WERI-Rb-1 (cell line): ENCODE results near the gene DBF4B.
A peak's percentile ranks its signal among the peaks of the same experiment; 100 is the strongest.

ENCODE experiments used
- DNase-seq: peaks from one replicate; pipeline ENCODE4 v3.0.0-alpha.2; 2020
- H3K27ac ChIP-seq: fragments of 250-450 bp; sonication (Bioruptor Pico); 2 replicates; pipeline ENCODE4 v1.5.1; 2020; ENCODE audit warnings: mild to moderate bottlenecking, moderate library complexity
- H3K27me3 ChIP-seq: fragments of 250-450 bp; sonication (Bioruptor Pico); 2 replicates; pipeline ENCODE4 v1.5.1; 2021; ENCODE audit warnings: mild to moderate bottlenecking, low read depth, moderate library complexity; ENCODE audit not compliant: insufficient read depth, severe bottlenecking
- H3K36me3 ChIP-seq: fragments of 250-450 bp; sonication (Bioruptor Pico); 2 replicates; pipeline ENCODE4 v1.5.1; 2020; ENCODE audit warnings: mild to moderate bottlenecking, moderate library complexity
- H3K4me3 ChIP-seq: 2 replicates; pipeline ENCODE4 v1.5.1; 2011; ENCODE audit warnings: low read depth, mild to moderate bottlenecking, control low read depth, low read length
- H3K9me3 ChIP-seq: fragments of 250-450 bp; sonication (Bioruptor Pico); 2 replicates; pipeline ENCODE4 v1.5.1; 2021; ENCODE audit warnings: mild to moderate bottlenecking, moderate library complexity; ENCODE audit not compliant: severe bottlenecking
- TF ChIP-seq, protein P1 (sequence below): IDR thresholded peaks from 2 replicates; pipeline ENCODE4 v1.5.1; 2011; ENCODE audit warnings: low read depth, mild to moderate bottlenecking, control low read depth, inconsistent platforms, low read length

DBF4B gene

DNA sequence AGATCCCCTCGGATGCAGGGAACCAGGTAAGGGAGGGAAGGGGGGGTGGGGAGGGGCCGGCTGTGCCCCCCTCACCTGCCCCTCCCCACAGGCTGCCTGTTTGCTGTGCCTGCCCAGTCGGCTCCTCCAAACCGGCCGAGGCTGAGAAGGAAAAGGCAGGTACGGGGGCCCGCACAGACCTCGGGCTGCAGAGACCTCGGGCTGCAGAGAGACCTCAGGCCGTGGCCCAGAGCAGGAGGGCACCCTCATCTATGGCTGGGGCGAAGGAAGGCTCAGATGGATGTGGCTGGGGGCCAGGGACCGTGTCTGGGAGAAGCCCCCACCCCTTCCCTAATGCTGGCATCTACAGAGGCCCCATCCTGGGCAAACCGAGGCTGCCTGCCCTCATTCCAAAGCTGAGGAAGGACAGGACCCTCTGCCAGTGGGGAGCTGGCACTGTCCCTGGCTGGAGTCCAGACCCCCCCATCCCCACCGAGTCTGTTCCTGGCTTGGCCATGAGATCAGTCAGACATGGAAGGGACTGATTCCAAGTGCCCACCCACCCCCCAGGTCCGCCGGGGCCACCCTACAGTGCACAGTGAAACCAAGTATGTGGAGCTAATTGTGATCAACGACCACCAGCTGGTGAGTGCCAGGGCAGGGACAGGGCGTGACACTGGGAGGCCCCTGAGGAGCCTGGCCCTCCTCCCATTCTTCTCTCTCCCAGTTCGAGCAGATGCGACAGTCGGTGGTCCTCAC is 64.0 kb downstream of the DBF4B start:
- TF ChIP-seq, protein P1, sequence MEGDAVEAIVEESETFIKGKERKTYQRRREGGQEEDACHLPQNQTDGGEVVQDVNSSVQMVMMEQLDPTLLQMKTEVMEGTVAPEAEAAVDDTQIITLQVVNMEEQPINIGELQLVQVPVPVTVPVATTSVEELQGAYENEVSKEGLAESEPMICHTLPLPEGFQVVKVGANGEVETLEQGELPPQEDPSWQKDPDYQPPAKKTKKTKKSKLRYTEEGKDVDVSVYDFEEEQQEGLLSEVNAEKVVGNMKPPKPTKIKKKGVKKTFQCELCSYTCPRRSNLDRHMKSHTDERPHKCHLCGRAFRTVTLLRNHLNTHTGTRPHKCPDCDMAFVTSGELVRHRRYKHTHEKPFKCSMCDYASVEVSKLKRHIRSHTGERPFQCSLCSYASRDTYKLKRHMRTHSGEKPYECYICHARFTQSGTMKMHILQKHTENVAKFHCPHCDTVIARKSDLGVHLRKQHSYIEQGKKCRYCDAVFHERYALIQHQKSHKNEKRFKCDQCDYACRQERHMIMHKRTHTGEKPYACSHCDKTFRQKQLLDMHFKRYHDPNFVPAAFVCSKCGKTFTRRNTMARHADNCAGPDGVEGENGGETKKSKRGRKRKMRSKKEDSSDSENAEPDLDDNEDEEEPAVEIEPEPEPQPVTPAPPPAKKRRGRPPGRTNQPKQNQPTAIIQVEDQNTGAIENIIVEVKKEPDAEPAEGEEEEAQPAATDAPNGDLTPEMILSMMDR = no peak
- no peak for DNase-seq
- H3K36me3 ChIP-seq = peaks cover 21% of the 10 kb centered on the region
- no peak overlapping the region for H3K4me3 ChIP-seq
- no peak overlapping the region for H3K27ac ChIP-seq
- H3K9me3 ChIP-seq = no peaks in the 10 kb centered on the region
- H3K27me3 ChIP-seq = no peaks in the 10 kb centered on the region

DNA sequence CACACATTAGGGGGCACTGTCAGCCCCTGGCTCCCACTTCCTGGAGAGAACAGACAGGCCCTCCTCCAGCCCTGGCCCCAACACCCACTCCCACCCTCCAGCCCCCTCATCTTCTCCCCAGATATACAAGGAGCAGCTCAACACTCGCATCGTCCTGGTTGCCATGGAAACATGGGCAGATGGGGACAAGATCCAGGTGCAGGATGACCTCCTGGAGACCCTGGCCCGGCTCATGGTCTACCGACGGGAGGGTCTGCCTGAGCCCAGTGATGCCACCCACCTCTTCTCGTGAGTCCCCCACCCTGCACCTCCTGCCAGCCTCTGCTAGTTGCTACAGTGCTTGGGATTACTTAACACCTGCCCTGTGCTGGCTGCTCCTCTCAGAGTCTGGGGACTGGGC is 64.7 kb downstream of the DBF4B start:
- Histone ChIP-seq H3K4me3 (no peak overlapping the region), H3K9me3 (no peaks in the 10 kb centered on the region), H3K27ac (no peak overlapping the region), H3K27me3 (no peaks in the 10 kb centered on the region), H3K36me3 (peaks cover 26% of the 10 kb centered on the region)
- no peak for DNase-seq
- TF ChIP-seq, protein P1 = no peak

DNA sequence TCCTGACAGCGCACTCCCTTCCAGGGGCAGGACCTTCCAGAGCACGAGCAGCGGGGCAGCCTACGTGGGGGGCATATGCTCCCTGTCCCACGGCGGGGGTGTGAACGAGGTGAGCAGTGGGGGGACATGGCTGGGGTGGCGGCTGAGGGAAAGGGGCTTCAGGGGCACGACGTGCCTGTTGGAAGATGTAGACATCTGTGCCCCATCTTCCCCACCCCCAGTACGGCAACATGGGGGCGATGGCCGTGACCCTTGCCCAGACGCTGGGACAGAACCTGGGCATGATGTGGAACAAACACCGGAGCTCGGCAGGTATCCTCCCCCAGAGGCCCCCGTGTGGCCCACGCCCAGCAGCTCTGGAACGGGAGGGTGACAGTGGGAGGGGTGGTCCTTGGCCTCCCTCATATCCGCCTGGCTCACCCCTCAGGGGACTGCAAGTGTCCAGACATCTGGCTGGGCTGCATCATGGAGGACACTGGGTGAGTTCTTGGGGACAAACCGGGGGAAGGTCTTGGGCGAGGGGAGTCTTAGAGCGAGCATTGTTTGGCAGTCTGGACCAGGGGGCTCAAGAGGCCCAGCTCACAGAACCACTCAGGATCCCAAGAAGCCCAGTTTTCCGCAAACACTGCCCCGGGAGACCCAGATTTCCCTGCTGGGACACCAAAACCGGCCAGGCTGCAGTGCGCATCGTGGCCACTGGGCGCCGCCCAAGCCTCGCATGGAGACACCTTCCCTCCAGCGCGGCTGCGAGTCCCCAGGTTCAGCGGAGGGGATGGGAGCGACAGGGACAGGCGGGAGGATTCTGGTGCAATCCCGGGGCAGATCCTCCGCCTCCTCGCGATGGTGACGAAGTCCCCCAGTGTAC is 66.0 kb downstream of the DBF4B start:
- H3K4me3 ChIP-seq = peak overlapping the region; percentile 66
- H3K9me3 ChIP-seq = no peaks in the 10 kb centered on the region
- DNase-seq = peak; percentile 96
- H3K36me3 ChIP-seq = peaks cover 24% of the 10 kb centered on the region
- peak overlapping the region; percentile 60 for H3K27ac ChIP-seq
- TF ChIP-seq, protein P1 = peak; percentile 100
- H3K27me3 ChIP-seq = no peaks in the 10 kb centered on the region

DNA sequence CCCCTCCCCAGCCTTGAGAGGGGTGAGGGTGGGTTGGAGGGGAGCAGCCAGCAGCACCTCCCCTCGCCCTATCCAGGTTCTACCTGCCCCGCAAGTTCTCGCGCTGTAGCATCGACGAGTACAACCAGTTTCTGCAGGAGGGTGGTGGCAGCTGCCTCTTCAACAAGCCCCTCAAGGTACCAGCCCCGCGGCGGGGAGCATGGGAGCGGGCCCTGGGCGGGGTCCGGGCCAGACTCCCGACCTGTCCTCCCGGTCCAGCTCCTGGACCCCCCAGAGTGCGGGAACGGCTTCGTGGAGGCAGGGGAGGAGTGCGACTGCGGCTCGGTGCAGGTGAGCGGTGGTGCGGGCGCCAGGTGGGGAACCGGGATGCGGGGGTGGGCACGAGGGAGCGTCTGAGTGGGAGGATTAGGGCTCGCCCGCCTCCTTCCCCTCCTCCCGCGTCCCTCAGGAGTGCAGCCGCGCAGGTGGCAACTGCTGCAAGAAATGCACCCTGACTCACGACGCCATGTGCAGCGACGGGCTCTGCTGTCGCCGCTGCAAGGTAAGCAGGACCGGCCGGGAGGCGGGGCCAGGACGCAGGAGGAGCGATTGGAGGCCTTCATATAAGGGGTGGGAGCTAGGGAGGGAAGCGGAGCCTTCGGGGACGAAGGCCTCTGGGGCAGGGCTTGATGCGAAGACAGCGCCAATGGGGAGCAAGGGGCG is 66.8 kb downstream of the DBF4B start:
- TF ChIP-seq, protein P1 = no peak
- Histone ChIP-seq H3K36me3 (peaks cover 24% of the 10 kb centered on the region), H3K4me3 (peak overlapping the region; percentile 66), H3K27ac (peak overlapping the region; percentile 60), H3K27me3 (no peaks in the 10 kb centered on the region), H3K9me3 (no peaks in the 10 kb centered on the region)
- DNase-seq = peak; percentile 53

DNA sequence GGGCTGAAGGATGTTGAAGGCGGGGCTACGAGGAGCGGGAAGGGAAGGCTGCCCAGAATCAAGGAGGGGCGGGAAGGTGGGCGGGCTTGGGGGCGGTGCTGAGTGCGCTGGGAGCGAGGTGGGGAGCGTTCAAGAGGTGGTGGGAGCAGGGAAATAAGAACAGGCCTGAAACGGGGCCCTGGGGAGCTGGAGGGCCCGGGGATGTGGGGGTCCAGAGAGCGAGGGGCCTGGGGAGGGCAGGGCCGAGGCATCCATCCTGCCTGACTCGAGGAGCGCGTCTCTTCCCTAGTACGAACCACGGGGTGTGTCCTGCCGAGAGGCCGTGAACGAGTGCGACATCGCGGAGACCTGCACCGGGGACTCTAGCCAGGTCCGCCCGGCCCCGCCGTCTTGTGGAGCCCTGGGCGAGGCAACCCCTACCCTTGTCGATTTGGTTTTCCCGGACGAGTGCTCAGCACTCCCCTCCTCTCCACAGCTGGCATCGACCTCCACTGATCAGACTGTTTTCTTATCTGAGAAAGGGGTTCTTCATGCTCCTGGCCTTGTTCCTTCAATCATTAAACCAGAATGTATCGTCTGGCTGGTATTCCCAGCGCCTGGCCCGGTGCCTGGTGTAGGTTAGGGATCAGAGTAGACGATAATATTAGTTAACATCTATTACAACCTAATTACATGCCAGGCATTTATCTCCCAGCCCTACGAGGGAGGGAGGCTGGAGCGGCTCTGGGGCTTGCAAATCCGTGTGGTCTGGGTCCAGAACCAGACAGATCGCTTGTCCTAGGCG is 67.6 kb downstream of the DBF4B start:
- TF ChIP-seq, protein P1 = no peak
- peak overlapping the region; percentile 42; the same call in 1 of the 2 replicates for H3K27ac ChIP-seq
- no peaks in the 10 kb centered on the region for H3K27me3 ChIP-seq
- DNase-seq = peak; percentile 100
- H3K9me3 ChIP-seq = no peaks in the 10 kb centered on the region
- H3K36me3 ChIP-seq = peaks cover 24% of the 10 kb centered on the region
- H3K4me3 ChIP-seq = peak overlapping the region; percentile 30
